GM15510 (cell line): ENCODE measurements around the gene TEX29.

Experiments used
- POLR2A ChIP-seq: IDR thresholded peaks from 3 replicates; pipeline ENCODE4 v1.6.1; 2011; ENCODE audit warnings: borderline replicate concordance; ENCODE audit not compliant: insufficient read length; ENCODE audit errors: extremely low read depth

The TEX29 gene

DNA sequence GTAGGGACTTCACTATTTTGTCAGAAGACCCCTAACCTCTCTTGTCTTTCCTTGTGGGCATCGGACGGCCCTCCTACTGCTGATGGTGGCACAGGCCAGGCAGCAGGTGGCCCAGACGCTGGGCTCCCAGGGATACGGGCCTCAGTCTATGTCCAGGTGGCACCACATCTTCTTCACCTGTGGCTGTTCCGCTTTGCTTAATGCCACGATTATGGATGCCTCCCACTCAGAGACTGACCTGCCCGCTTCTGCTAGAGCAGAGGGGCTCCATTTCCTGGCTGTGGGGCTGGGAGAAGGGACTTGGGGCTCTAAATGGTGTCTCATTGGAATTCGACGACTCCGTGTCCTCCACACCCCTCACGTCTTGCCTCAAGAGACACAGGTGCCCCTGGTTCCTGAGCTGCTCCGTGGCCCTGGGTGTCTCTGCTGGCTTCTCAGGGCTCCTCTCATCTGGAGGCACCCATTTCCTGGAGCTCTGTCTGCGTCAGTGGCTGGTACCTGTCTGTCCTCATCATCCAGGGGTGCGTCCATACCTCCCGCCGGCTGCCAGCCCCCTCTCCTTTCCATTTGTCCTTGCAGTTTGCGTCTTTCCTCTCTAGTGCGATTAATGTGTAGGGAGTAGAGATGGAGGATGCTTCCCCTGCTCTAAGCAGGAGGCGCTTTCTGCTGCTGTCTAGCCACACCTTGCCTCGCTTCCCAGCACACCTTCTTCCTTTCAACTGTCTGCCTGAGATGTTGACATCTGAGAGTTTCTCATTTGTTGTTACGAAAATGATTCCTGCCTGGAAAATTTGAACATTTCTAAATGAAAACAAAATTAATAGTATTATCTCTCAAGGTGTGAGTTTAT, 63.4 kb downstream of the TEX29 start:
- TF ChIP-seq POLR2A: no peak

DNA sequence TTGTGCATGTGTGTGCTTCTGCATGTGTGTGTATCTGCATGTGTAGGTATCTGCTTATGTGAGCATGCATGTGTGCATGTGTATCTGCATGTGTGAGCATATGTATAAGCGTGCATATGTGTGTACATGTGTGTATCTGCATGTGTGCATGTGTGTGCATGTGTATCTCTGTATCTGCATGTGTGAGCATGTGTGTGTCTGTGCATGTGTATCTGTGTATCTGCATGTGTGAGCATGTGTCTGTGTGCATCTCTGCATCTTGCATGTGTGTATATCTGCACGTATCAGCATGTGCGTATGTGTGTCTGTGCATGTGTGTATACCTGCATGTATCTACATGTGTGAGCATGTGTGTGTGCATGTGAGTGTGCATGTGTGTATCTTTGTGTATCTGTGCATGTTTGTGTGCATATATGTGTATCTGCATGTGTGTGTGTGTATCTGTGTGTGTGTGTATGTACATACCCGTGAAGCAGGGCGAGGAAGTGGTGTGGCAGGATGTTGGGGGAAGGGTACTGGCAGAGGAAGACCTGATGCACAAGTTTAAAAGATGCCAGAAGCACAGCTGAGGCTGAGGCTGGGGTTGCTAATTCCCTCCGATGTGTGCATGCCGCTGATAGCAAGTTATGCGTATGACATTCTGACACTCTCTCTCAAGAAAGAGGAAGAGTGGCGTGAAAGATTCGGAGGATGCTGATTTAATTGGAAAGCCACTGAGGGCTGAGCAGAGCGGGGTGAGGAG, 64.2 kb downstream of the TEX29 start:
- no peak for TF ChIP-seq POLR2A

DNA sequence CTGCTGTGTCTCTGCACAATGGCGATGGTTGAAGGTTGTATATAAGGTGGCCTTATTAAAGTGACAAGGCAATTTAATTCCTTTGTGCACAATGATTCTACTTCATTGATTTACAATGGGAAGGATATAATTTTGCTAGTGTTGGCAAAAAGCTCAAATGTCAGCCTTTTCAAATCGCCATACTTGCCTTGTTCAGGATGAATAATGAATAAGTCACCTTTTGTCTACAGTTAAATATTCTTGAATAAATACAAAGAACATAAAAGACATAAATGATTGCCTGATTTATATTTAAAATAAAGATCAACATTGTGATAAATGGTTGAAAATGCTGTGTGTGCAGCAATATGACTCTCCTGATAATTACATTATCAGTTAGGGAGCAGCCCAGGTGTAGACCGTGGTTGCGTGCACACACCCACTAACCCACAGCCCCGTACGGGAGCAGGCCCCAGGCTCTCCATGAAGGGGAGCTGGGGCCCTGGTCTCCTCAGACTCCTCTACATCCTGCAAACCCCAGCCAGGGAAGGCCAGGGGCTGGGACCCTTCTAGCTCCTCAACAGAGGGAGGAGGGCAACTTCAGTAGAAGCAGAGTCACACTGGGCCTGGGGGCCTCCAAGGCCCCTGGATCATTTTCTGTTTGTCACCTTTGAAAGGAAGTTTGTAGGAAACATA, 64.9 kb downstream of the TEX29 start:
- no peak for TF ChIP-seq POLR2A

DNA sequence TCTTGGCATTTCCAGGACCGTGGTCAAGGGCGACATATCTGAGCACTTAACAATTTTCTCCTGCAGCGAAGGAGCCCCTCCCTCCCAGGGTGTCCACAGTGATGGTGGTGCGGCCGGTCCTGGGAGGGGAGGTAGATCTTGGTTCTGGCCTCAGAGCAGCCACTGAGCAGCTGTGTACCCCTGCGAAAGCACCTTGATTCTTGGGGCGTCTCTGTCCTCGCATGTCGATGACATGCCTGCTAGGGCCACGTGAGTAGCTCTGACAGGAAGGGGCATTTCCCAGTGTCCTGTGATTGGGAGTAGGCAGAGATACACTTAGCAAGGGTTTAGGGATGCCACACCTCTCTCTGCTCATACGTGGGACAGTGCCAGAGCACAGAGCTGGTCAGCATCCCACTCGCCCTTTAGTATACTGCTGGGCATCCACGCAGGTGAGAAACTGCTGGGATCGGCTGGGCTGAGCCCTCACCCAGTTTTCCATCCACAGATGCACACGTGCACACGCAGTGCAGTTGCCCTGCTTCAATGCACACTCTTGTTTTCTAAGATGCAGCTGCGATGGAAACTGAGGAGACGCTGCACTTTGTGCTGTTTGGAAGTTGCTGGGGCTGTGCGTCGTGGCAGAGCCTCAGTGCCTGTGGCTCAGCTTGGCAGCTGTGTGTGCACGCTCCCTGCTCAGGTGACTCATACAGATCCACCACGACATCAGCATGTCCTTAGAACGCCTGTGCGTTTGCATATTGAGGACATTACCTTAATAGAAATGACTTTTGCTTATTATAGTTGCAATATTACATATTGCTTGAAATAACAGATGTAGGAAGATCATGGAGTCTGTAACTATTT, 66.8 kb downstream of the TEX29 start:
- TF ChIP-seq POLR2A: no peak

DNA sequence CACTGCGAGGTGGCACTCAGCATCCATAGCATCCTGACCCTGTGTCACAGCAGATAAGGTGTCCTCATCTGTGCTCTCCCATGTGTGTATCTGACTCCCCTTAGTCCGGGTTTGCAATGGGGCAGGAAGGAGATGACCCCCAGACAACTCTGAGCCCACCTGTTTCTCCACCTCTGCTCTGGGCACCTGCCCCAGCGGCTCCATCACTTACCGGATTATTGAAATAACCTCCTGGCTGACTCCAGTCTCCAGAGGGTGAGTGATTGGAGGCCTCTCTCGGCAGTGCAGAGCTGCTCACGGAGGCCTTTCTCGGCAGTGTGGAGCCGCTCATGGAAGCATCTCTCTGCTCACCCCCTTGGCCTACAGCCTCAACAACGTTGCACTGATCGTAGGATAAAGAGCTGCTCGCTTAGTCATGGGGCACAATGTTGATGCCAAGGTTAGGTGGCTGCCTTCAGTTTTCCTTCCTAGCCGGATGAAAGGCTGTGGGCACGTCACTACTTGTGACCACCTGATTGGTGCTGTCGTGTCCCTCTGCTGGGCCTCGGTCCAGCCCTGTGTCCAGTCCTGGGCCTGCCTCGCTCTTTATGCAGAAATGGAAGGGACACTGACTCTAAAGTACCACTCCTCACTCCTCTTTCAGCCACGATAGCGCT, 67.6 kb downstream of the TEX29 start:
- no peak for TF ChIP-seq POLR2A

DNA sequence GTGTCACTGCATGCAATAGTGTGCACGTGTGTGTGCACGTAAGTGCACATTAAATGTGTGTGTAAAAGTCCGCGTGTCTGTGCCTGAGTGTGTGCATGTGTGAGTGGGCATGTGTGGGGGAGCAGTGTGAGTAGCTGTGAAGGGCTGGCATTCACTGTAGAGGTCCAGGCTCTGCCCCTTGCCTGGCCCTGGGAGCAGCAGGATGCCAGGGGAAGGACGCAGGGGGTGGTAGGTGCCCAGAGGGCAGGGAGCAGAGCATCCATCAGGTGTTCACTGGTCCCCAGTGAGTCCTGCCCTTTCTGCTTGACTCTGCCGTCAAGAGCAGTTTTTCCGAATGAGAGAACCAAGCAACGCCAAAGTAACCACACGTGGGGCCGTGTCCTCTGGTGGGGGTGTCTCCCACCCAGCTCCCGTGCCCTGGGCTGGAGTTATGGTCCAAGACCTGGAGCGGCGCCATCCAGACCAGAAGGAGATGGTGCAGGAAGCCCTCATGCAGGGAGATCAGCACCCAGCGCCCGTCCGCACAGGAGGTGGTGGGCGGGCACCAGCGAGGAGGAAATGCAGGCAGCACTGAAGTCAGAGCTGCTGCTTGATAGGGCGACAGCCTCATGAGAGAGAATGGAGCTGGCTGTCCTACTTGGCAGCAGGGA, 68.5 kb downstream of the TEX29 start:
- TF ChIP-seq POLR2A: no peak

DNA sequence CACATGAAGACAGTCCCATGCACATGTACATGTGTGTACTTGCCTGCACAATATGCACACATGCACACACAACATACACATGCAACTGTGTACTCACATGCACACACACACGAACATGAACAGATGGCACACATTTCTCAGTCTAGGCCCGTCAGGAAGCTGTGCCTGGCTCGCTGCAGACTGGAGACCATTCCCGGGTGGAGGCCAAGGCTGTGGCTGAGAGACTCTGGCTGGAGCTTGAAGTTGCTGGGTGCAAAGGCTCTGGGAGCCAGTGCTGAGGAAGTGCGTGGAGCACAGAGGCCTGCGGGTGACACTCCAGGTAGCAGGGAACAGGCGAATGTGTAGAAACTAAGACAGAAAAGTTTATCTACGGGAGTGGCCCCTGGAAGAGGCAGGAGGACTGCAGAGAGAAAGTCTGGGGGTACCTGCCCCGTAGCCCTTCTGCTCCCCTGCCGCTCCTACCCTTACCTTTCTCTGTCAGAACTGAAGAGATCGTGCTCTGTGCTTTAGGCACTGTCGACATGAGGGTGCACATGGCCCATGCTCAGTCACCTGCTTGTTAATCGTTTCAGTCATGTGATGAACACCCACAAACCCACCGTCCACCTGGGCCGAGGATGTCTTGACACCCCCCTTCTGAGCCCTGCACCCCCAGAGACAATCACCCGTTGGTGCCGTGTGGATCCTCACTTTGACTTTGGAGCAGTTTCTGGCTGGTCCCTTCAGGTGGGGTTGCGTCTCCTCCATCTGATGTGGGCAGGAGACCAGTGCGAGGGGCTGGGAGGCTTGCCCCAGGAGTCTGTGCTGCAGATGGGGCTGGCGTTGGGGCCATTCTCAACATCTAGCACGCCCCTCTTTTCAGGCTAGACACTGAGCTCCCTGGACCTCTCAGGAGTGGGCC, 69.4 kb downstream of the TEX29 start:
- no peak for TF ChIP-seq POLR2A

DNA sequence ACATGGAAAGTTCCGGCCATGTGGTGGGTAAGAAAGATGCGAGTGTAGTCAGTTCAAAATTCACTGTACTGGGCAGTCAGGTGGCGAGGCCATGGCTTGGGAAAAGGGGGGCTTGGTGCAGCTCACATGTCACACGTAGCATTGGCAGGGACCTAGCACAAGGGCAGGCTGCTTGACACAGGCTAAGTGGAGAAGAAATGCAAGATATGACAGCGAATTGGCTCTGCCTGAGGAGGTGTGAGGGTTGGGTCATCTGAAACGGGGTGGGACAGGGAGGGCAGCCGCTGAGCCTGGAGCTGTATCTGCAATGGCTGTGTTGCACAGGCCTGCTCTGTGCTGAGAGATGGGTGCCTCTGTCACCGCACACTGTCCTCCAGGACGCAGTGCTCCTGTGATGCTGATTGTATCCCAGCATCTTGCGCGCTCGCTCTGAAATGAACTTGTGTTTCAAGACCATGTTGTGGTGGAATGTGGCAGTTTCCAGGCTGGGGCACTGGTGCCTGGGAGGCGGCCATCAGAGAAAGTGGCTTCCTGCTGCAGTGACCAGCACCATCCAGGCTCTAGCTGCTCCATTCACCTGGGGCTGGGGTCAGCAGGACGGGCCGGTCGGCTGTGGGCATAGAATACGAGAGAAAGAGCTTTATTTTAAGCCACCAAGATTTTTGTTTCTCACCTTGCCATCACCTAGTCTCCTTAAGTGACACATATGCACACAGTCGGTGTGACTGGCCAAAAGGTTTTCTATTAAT, 70.3 kb downstream of the TEX29 start:
- TF ChIP-seq POLR2A: no peak

DNA sequence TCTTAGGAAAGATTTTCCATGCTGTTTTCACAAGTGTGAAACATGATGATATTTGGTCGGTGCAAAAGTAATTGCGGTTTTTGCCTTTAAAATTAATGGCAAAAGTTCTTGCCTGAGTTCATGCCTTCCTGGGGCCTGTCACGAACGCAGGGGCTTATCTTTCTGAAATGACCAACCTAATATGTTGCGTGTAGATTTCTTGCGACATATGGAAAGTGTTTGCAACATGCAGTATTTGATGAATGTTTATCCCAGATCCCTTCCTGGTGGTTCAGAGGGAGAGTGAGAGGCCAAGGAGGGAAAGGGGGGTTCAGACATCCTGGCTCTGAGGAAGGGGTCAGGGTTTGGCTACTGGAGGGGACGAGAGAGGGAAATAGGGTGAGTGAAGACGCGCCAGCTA, 72.0 kb downstream of the TEX29 start:
- no peak for TF ChIP-seq POLR2A

DNA sequence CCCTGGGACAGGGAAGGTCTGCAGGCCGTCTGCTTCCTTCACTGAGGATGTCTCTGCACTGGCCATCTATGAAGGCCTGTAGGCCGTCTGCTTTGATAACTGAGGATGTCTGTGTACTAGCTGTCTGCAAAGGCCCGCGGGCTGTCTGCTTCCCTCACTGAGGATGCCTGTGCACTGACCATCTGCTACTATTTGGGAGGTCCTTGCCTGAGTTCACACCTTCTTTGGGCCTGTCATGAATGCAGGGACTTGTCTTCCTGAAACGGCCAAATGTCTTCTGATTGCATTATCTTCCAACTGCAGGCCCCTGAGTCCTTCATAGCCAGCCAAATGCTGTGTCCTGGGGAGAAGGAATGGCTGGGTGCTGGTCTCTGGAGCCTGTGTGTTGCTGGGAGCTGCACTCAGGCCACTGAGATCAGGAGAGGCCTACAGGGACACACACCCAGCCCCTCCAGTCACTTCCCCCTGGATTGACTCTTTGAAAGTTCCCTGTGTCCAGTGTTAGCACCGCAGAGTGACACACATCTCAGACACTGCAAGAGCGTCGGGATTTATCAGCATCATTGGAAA, 72.9 kb downstream of the TEX29 start:
- TF ChIP-seq POLR2A: no peak
